Measurements from ENCODE around the gene PDZD2. TPM values are rescaled to one million over a fixed set of nuclear protein-coding genes. Genes with fewer than 3 reads are reported as not detected.

The PDZD2 gene
- total and polyA plus RNA-seq, 2 donors (not counting 3 experiments of a cell fraction or from before 2014, with no cell fraction given): 0.66 to 6.9 TPM

DNA sequence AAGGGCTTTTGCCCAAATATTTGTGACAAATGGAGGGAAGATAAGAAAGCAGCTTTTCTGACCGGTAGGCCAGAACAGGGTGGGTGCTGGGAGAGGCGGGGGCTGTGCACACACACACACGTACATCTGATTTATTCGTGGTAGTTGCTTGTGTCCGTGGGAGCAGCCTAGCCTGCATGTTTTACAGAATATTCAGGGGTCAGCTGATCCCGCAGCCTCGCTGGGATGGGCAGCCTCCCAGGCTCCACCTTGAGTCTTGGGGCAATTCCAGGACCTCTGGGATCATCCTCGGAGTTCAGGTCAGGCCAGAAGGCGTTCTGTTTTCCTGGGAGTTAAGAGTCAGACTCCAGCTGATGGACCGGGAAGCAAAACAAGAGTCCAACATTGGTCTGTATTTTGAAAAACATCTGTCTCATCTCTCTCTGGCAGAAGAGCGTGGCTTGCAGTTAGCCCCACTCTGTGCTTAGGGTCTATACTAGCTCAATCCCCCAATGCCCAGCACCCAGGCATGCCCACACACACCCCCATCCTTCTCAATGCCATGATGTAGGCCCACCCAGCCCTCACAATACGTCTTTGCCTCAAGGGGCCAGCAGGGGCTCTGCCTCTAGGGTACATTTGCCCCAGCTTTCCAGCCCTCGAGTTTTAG, 324.6 kb downstream of the PDZD2 start:
- Histone ChIP-seq H3K9ac (replicated peaks; ENCODE audit: extremely low read depth, insufficient read depth, low read length) (no peak overlapping the region), H3K4me3 (replicated peaks in 1 of 3; ENCODE audit: insufficient read depth in 1 of 3, low read depth in 1 of 3, low read length in 3 of 3) (no peak overlapping the region), H3K27me3 (ENCODE audit: control insufficient read depth in 2 of 2, insufficient read depth in 2 of 2, low read length in 2 of 2) (peaks cover 0 to 3% of the 10 kb centered on the region in 2 experiments), H4K20me1 (replicated peaks; ENCODE audit: control insufficient read depth, extremely low read depth, insufficient read depth, low read length) (no peaks in the 10 kb centered on the region), H3K9me3 (replicated peaks; ENCODE audit: control insufficient read depth, insufficient read depth, low read length) (no peaks in the 10 kb centered on the region), H3K4me1 (ENCODE audit: control insufficient read depth, extremely low read depth, insufficient read depth, low read length) (no peaks in the 10 kb centered on the region), H3K36me3 (ENCODE audit: control insufficient read depth in 2 of 2, extremely low read depth in 1 of 2, insufficient read depth in 2 of 2, low read length in 2 of 2) (no peaks in the 10 kb centered on the region), H3K9me1 (replicated peaks; ENCODE audit: control insufficient read depth, extremely low read depth, insufficient read depth, low read length) (no peaks in the 10 kb centered on the region), H3K79me2 (ENCODE audit: control insufficient read depth, insufficient read depth, low read length) (no peaks in the 10 kb centered on the region), H3K4me2 (ENCODE audit: insufficient read depth, low read length) (no peak overlapping the region), H3K27ac (ENCODE audit: insufficient read depth, low read depth, low read length) (no peak overlapping the region), H2AFZ (ENCODE audit: low read depth, low read length) (no peak overlapping the region)
- FAIRE-seq (no peak), DNase-seq (ENCODE audit: low read depth, low spot score) (no peak)
- CTCF ChIA-PET: no interaction called here
- dilution Hi-C loops (cut with MboI; ENCODE audit: extremely low pct_ligation_motif_present, low sequenced_read_pairs): no loop called here
- TF ChIP-seq EZH2 (IDR thresholded peaks at IDR 0.05; ENCODE audit: borderline replicate concordance, low read depth, low read length, severe bottlenecking): no peak
- no peak for TF ChIP-seq FOS (IDR thresholded peaks at IDR 0.05; ENCODE audit: borderline replicate concordance, insufficient read depth, low read length)
- TF ChIP-seq, protein P1, sequence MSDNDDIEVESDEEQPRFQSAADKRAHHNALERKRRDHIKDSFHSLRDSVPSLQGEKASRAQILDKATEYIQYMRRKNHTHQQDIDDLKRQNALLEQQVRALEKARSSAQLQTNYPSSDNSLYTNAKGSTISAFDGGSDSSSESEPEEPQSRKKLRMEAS (IDR thresholded peaks at IDR 0.05; ENCODE audit: insufficient read depth, insufficient read length): no peak
- TF ChIP-seq MYC (IDR thresholded peaks at IDR 0.05; ENCODE audit: low read depth, low read length): no peak
- TF ChIP-seq GATA2 (IDR thresholded peaks at IDR 0.05; ENCODE audit: insufficient read depth, insufficient read length, low read depth, low read length): no peak
- no peak for TF ChIP-seq JUN (IDR thresholded peaks at IDR 0.05; ENCODE audit: borderline replicate concordance, insufficient read depth, insufficient read length, low read depth)
- TF ChIP-seq, protein P2, sequence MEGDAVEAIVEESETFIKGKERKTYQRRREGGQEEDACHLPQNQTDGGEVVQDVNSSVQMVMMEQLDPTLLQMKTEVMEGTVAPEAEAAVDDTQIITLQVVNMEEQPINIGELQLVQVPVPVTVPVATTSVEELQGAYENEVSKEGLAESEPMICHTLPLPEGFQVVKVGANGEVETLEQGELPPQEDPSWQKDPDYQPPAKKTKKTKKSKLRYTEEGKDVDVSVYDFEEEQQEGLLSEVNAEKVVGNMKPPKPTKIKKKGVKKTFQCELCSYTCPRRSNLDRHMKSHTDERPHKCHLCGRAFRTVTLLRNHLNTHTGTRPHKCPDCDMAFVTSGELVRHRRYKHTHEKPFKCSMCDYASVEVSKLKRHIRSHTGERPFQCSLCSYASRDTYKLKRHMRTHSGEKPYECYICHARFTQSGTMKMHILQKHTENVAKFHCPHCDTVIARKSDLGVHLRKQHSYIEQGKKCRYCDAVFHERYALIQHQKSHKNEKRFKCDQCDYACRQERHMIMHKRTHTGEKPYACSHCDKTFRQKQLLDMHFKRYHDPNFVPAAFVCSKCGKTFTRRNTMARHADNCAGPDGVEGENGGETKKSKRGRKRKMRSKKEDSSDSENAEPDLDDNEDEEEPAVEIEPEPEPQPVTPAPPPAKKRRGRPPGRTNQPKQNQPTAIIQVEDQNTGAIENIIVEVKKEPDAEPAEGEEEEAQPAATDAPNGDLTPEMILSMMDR (IDR thresholded peaks at IDR 0.05; ENCODE audit: extremely low read depth in 1 of 2, insufficient read depth in 1 of 2, low read depth in 1 of 2, low read length in 2 of 2): no peak
- no peak for TF ChIP-seq POLR2AphosphoS5 (IDR thresholded peaks at IDR 0.05; ENCODE audit: insufficient read depth, low read depth, low read length)
- TF ChIP-seq POLR2A (IDR thresholded peaks at IDR 0.05; ENCODE audit: low read depth, low read length): no peak
- BruUV-seq (replicated peaks): no TSS peak
- intact Hi-C loops (cut with micrococcal nuclease): no loop called here
- POLR2A ChIA-PET: no interaction called here

Measured in endothelial cell of umbilical vein (primary cell).